Osteocyte (in vitro differentiated cells): ENCODE results near the gene PDE3B. TPM values are rescaled to one million over a fixed set of nuclear protein-coding genes. Genes with fewer than 3 reads are reported as not detected.
"Not testable (repeated sequence)": the region's sequence is repeated elsewhere in the genome, so short reads cannot be mapped to it uniquely, and the experiment has no call there.

Experiments
- DNase-seq: peaks from one replicate; pipeline ENCODE4 v3.0.0; 2021; ENCODE audit warnings: mixed read lengths; ENCODE audit not compliant: unreplicated experiment; ENCODE audit errors: extremely low spot score
- H3K27ac Mint-ChIP-seq: one replicate; pipeline ENCODE4 v1.8.0; 2021; ENCODE audit warnings: mild to moderate bottlenecking, mixed read lengths; ENCODE audit not compliant: unreplicated experiment
- H3K27me3 Mint-ChIP-seq: one replicate; pipeline ENCODE4 v1.8.0; 2021; ENCODE audit warnings: mixed read lengths; ENCODE audit not compliant: unreplicated experiment
- H3K36me3 Mint-ChIP-seq: one replicate; pipeline ENCODE4 v1.8.0; 2021; ENCODE audit warnings: mixed read lengths; ENCODE audit not compliant: unreplicated experiment
- H3K4me1 Mint-ChIP-seq: one replicate; pipeline ENCODE4 v1.8.0; 2021; ENCODE audit warnings: mixed read lengths; ENCODE audit not compliant: unreplicated experiment
- H3K4me3 Mint-ChIP-seq: one replicate; pipeline ENCODE4 v1.8.0; 2021; ENCODE audit warnings: mild to moderate bottlenecking, moderate library complexity, mixed read lengths; ENCODE audit not compliant: unreplicated experiment
- H3K9me3 Mint-ChIP-seq: one replicate; pipeline ENCODE4 v1.8.0; 2021; ENCODE audit warnings: mixed read lengths; ENCODE audit not compliant: unreplicated experiment
- CTCF ChIP-seq: fragments of 200-600 bp; sonication (generic); IDR thresholded peaks from 2 replicates; pipeline ENCODE4 v1.5.0; 2021; ENCODE audit warnings: antibody characterized with exemption, mild to moderate bottlenecking, moderate library complexity
- total RNA-seq: library from RNA; stranded (reverse); gene quantifications from 2 replicates; pipeline ENCODE4 v1.2.1, GENCODE V29; 2021

Gene PDE3B
- total RNA-seq, 1 donor from 2014 or later, result 0.08 TPM

- no peak for DNase-seq
- Mint-ChIP-seq H3K36me3 (no peaks in the 10 kb centered on the region), H3K9me3 (no peaks in the 10 kb centered on the region), H3K27ac (no peak overlapping the region), H3K4me1 (no peaks in the 10 kb centered on the region), H3K4me3 (no peak overlapping the region), H3K27me3 (peaks cover 2% of the 10 kb centered on the region)
- no peak for TF ChIP-seq CTCF
Observed at GRCh38 chr11:14742849-14743559, 99.4 kb downstream of the PDE3B start.

GRCh38 chr11:14743667-14744066, 100.1 kb downstream of the PDE3B start:
- not testable (repeated sequence) for H3K36me3 Mint-ChIP-seq, H3K4me1 Mint-ChIP-seq, H3K27ac Mint-ChIP-seq, H3K4me3 Mint-ChIP-seq, DNase-seq, H3K27me3 Mint-ChIP-seq, H3K9me3 Mint-ChIP-seq

- Mint-ChIP-seq H3K4me1 (no peaks in the 10 kb centered on the region), H3K27ac (no peak overlapping the region), H3K36me3 (no peaks in the 10 kb centered on the region), H3K27me3 (peaks cover 2% of the 10 kb centered on the region), H3K9me3 (no peaks in the 10 kb centered on the region), H3K4me3 (no peak overlapping the region)
- no peak for TF ChIP-seq CTCF
- DNase-seq, result no peak
Observed at GRCh38 chr11:14746857-14747395, 103.3 kb downstream of the PDE3B start.

GRCh38 chr11:14748090-14748489, 104.5 kb downstream of the PDE3B start:
- Mint-ChIP-seq H3K4me1 (no peaks in the 10 kb centered on the region), H3K36me3 (no peaks in the 10 kb centered on the region), H3K4me3 (no peak overlapping the region), H3K9me3 (no peaks in the 10 kb centered on the region), H3K27ac (no peak overlapping the region), H3K27me3 (peaks cover 9% of the 10 kb centered on the region)
- TF ChIP-seq CTCF, result no peak
- no peak for DNase-seq

GRCh38 chr11:14750911-14751310, 107.3 kb downstream of the PDE3B start:
- H3K27ac Mint-ChIP-seq, result no peak overlapping the region
- H3K4me3 Mint-ChIP-seq, result no peak overlapping the region
- H3K27me3 Mint-ChIP-seq, result peaks cover 9% of the 10 kb centered on the region

More at GRCh38 chr11:14750911-14751310, 107.3 kb downstream of the PDE3B start:
- Mint-ChIP-seq H3K9me3 (no peaks in the 10 kb centered on the region), H3K4me1 (no peaks in the 10 kb centered on the region), H3K36me3 (no peaks in the 10 kb centered on the region)
- TF ChIP-seq CTCF, result no peak
- DNase-seq, result no peak
